Testis (tissue), 2 donors: ENCODE data around the gene KCNN3.

Source experiments
- CTCF ChIP-seq, 3 experiments: fragments of 450-650 bp in 2 of 3; fragments of 200-600 bp in 1 of 3; sonication (generic) in 1 of 3; IDR thresholded peaks; one replicate each; pipeline ENCODE4 v1.5.1; 2016 to 2019; ENCODE audit warnings: antibody characterized with exemption in 3 of 3, mild to moderate bottlenecking in 2 of 3, moderate library complexity in 1 of 3
- POLR2A ChIP-seq: fragments of 450-650 bp; IDR thresholded peaks from one replicate; pipeline ENCODE4 v1.6.1; 2017; ENCODE audit warnings: antibody characterized with exemption, mild to moderate bottlenecking, moderate library complexity

DNA sequence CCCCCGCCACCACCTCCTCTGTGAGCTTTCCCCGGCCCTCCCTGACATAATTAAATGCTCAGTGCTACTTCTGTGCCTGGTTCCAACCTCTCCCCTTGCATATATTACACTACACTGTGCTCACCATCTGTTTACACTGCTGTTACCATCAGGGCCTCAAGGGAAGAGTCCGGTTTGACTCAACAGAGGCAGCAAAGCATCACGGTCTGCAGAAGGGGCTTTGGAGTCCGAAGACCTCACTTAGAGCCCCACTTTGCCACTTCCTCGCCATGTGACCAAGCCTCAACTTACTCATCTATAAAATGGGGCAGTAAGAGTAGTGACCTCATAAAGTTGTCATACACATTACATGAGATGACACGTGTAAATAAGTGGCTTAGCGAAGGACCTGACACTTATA lies 27.4 kb downstream of the KCNN3 start:
- TF ChIP-seq POLR2A: no peak
- TF ChIP-seq CTCF (IDR thresholded peaks at IDR 0.05): no peak
